GM19397 (cell line): ENCODE measurements around the gene GYPC.

Source experiments
- ATAC-seq: cut with Tn5 transposase; IDR thresholded peaks from one replicate; pipeline ENCODE4 v1.9.1; 2021; ENCODE audit warnings: mild to moderate bottlenecking, moderate library complexity; ENCODE audit not compliant: unreplicated experiment

Gene GYPC

GRCh38 chr2:126729896-126730295 is 73.9 kb downstream of the GYPC start:
- no peak for ATAC-seq

- no peak for ATAC-seq
Observed at GRCh38 chr2:126730655-126731054, 74.7 kb downstream of the GYPC start.

- ATAC-seq = no peak
Observed at GRCh38 chr2:126731353-126731752, 75.4 kb downstream of the GYPC start.

GRCh38 chr2:126732682-126733245 is 76.8 kb downstream of the GYPC start:
- ATAC-seq = no peak

GRCh38 chr2:126733795-126734194 is 77.8 kb downstream of the GYPC start:
- ATAC-seq = no peak

- ATAC-seq = no peak
Observed at GRCh38 chr2:126736133-126736874, 80.3 kb downstream of the GYPC start.

- ATAC-seq = no peak
Observed at GRCh38 chr2:126739141-126739540, 83.2 kb downstream of the GYPC start.

GRCh38 chr2:126744640-126745039 is 88.7 kb downstream of the GYPC start:
- ATAC-seq = no peak
